Stimulated activated CD4-positive, alpha-beta T cell treated with anti-CD3 and anti-CD28 coated beads, TNF-alpha, amount 100 ng/mL, for 24 hours (primary cell): ENCODE data around the gene PRKD2.

Experiments used
- DNase-seq, 3 experiments: peaks; one replicate each; pipeline ENCODE4 v3.0.0-alpha.2; 2020; ENCODE audit warnings: low read depth in 3 of 3

Gene PRKD2

GRCh38 chr19:46741447-46741846 is 24.5 kb upstream of the PRKD2 start:
- DNase-seq: no peak

GRCh38 chr19:46739290-46739771 is 22.4 kb upstream of the PRKD2 start:
- DNase-seq: no peak

- DNase-seq: no peak
Observed at GRCh38 chr19:46737761-46738171, 20.9 kb upstream of the PRKD2 start.

GRCh38 chr19:46737298-46737654 is 20.4 kb upstream of the PRKD2 start:
- DNase-seq: no peak

GRCh38 chr19:46736531-46737297 is 19.8 kb upstream of the PRKD2 start:
- no peak for DNase-seq

- DNase-seq: no peak
Observed at GRCh38 chr19:46733690-46734292, 16.9 kb upstream of the PRKD2 start.

- DNase-seq: no peak
Observed at GRCh38 chr19:46732966-46733689, 16.2 kb upstream of the PRKD2 start.

GRCh38 chr19:46732172-46732938 is 15.4 kb upstream of the PRKD2 start:
- no peak for DNase-seq

GRCh38 chr19:46731584-46731983 is 14.7 kb upstream of the PRKD2 start:
- no peak for DNase-seq

GRCh38 chr19:46731007-46731501 is 14.1 kb upstream of the PRKD2 start:
- DNase-seq: no peak

GRCh38 chr19:46730595-46730994 is 13.7 kb upstream of the PRKD2 start:
- no peak for DNase-seq

- no peak for DNase-seq
Observed at GRCh38 chr19:46730187-46730586, 13.3 kb upstream of the PRKD2 start.

GRCh38 chr19:46729696-46730095 is 12.8 kb upstream of the PRKD2 start:
- DNase-seq: no peak

GRCh38 chr19:46728693-46729339 is 11.9 kb upstream of the PRKD2 start:
- peak; percentile 58 to 79 (median 63) for DNase-seq

- DNase-seq: no peak
Observed at GRCh38 chr19:46728208-46728607, 11.3 kb upstream of the PRKD2 start.

- no peak for DNase-seq
Observed at GRCh38 chr19:46727757-46728156, 10.8 kb upstream of the PRKD2 start.

- DNase-seq: no peak
Observed at GRCh38 chr19:46726971-46727501, 10.1 kb upstream of the PRKD2 start.

- DNase-seq: no peak
Observed at GRCh38 chr19:46726551-46726950, 9.6 kb upstream of the PRKD2 start.

GRCh38 chr19:46725859-46726393 is 9.0 kb upstream of the PRKD2 start:
- no peak for DNase-seq

GRCh38 chr19:46725036-46725820 is 8.3 kb upstream of the PRKD2 start:
- no peak for DNase-seq
